Mesothelial cell of epicardium (in vitro differentiated cells): ENCODE results near the gene TRIM75. TPM values are rescaled to one million over a fixed set of nuclear protein-coding genes. Genes with fewer than 3 reads are reported as not detected.
"Not testable (repeated sequence)": the region's sequence is repeated elsewhere in the genome, so short reads cannot be mapped to it uniquely, and the experiment has no call there.

Experiments used
- DNase-seq, 2 experiments: peaks; one replicate each; pipeline ENCODE4 v3.0.0; 2021; ENCODE audit warnings: low spot score in 2 of 2; ENCODE audit not compliant: unreplicated experiment in 2 of 2
- H3K27ac Mint-ChIP-seq: 2 replicates; pipeline ENCODE4 v1.8.0; 2021; ENCODE audit warnings: mixed read lengths
- H3K27me3 Mint-ChIP-seq: 2 replicates; pipeline ENCODE4 v1.8.0; 2021; ENCODE audit warnings: low read depth, mixed read lengths
- H3K36me3 Mint-ChIP-seq: 2 replicates; pipeline ENCODE4 v1.8.0; 2021; ENCODE audit warnings: mixed read lengths
- H3K4me1 Mint-ChIP-seq: 2 replicates; pipeline ENCODE4 v1.8.0; 2021; ENCODE audit warnings: mixed read lengths
- H3K4me3 Mint-ChIP-seq: 2 replicates; pipeline ENCODE4 v1.8.0; 2021; ENCODE audit warnings: mild to moderate bottlenecking, moderate library complexity, mixed read lengths
- H3K9me3 Mint-ChIP-seq: 2 replicates; pipeline ENCODE4 v1.8.0; 2021; ENCODE audit warnings: mixed read lengths
- total RNA-seq: library from RNA; stranded (reverse); gene quantifications from 3 replicates; pipeline ENCODE4 v1.2.1, GENCODE V29; 2021
- TF ChIP-seq, protein P1 (sequence below): fragments of 200-600 bp; sonication (generic); IDR thresholded peaks from one replicate; pipeline ENCODE4 v1.5.0; 2021; ENCODE audit warnings: antibody characterized with exemption; ENCODE audit not compliant: unreplicated experiment

TRIM75 gene
- total RNA-seq, 1 donor from 2014 or later = not detected

- H3K36me3 Mint-ChIP-seq = no peaks in the 10 kb centered on the region
- no peak for DNase-seq
- no peaks in the 10 kb centered on the region for H3K4me1 Mint-ChIP-seq
- no peaks in the 10 kb centered on the region for H3K9me3 Mint-ChIP-seq
- no peak overlapping the region for H3K27ac Mint-ChIP-seq
- H3K27me3 Mint-ChIP-seq = peaks cover 3% of the 10 kb centered on the region
- TF ChIP-seq, protein P1, sequence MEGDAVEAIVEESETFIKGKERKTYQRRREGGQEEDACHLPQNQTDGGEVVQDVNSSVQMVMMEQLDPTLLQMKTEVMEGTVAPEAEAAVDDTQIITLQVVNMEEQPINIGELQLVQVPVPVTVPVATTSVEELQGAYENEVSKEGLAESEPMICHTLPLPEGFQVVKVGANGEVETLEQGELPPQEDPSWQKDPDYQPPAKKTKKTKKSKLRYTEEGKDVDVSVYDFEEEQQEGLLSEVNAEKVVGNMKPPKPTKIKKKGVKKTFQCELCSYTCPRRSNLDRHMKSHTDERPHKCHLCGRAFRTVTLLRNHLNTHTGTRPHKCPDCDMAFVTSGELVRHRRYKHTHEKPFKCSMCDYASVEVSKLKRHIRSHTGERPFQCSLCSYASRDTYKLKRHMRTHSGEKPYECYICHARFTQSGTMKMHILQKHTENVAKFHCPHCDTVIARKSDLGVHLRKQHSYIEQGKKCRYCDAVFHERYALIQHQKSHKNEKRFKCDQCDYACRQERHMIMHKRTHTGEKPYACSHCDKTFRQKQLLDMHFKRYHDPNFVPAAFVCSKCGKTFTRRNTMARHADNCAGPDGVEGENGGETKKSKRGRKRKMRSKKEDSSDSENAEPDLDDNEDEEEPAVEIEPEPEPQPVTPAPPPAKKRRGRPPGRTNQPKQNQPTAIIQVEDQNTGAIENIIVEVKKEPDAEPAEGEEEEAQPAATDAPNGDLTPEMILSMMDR = no peak
- H3K4me3 Mint-ChIP-seq = no peak overlapping the region
Observed at GRCh38 chr4:165010487-165010886, 43.2 kb upstream of the TRIM75 start.

DNA sequence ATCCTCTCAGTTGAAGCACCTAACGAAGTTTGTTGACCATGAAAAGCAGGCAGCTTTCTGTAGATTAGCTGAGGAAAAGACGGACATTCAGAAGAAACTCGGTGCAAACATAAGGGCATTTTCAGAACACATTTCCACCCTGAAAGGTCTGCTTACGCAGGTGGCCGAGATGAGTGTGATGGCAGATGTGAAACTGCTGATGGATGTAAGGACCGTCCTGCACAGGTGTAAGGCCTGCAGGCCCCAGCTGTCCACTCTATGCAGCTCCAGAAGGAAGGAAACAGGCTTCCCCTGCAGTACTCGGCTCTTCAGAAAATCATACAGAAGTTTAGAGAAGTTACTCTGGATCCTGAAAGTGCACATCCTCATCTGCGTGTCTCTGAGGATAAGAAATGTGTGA lies 42.7 kb upstream of the TRIM75 start:
- H3K27ac Mint-ChIP-seq = no peak overlapping the region
- TF ChIP-seq, protein P1 = no peak
- H3K4me1 Mint-ChIP-seq = no peaks in the 10 kb centered on the region
- H3K27me3 Mint-ChIP-seq = peaks cover 3% of the 10 kb centered on the region
- no peak for DNase-seq
- H3K9me3 Mint-ChIP-seq = no peaks in the 10 kb centered on the region
- H3K36me3 Mint-ChIP-seq = no peaks in the 10 kb centered on the region
- H3K4me3 Mint-ChIP-seq = no peak overlapping the region

DNA sequence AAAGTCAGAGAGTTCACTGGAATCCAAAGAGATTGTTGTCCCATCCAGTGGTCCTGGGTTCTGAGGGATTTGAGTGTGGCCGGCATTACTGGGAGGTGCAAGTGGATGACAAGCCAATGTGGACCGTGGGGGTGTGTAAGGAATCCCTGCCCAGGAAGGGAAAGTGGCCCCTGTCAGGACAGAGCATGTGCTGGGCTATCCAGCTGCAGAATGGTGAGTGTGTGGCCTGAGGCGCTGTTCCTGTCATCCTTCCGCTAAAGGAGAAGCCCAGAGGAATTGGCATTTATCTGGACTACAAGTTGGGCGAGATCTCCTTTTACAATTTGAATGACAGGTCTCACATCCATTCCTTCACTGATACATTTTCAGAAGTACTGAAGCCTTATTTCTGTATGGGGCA lies 42.3 kb upstream of the TRIM75 start:
- no peaks in the 10 kb centered on the region for H3K9me3 Mint-ChIP-seq

GRCh38 chr4:165013691-165014090 lies 40.0 kb upstream of the TRIM75 start:
- TF ChIP-seq, protein P1 = no peak

More for the DNA sequence above, 42.3 kb upstream of the TRIM75 start:
- Mint-ChIP-seq H3K27me3 (peaks cover 3% of the 10 kb centered on the region), H3K27ac (no peak overlapping the region), H3K4me3 (no peak overlapping the region), H3K4me1 (no peaks in the 10 kb centered on the region), H3K36me3 (no peaks in the 10 kb centered on the region)
- TF ChIP-seq, protein P1 = no peak
- no peak for DNase-seq

DNA sequence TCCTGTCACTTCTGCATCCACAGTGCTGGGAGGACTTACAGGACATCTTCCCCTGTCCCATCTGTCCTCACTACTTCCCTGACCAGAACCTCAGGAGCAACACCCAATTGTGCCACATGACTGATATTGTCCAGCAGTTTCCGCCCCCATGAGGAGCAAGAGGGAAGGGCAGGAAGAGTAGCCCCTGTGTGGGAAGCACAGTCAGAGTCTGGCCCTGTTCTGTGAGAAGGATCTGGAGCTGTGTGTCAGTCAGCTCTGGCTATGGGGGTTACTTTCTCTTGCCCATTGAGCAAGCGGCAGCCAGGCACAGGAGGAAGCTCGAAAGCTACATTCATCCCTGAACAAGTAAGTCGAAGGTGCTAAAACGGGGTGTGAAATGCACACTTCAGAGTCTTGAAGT lies 36.7 kb upstream of the TRIM75 start:
- TF ChIP-seq, protein P1 = no peak
- DNase-seq = no peak
- Mint-ChIP-seq H3K4me3 (no peak overlapping the region), H3K4me1 (no peaks in the 10 kb centered on the region), H3K27me3 (no peaks in the 10 kb centered on the region), H3K36me3 (no peaks in the 10 kb centered on the region), H3K9me3 (no peaks in the 10 kb centered on the region), H3K27ac (no peak overlapping the region)

More at GRCh38 chr4:165013691-165014090, 40.0 kb upstream of the TRIM75 start:
- no peak overlapping the region for H3K27ac Mint-ChIP-seq
- H3K4me1 Mint-ChIP-seq = no peaks in the 10 kb centered on the region
- H3K9me3 Mint-ChIP-seq = no peaks in the 10 kb centered on the region
- no peak for DNase-seq
- H3K27me3 Mint-ChIP-seq = peaks cover 3% of the 10 kb centered on the region
- no peaks in the 10 kb centered on the region for H3K36me3 Mint-ChIP-seq
- no peak overlapping the region for H3K4me3 Mint-ChIP-seq

DNA sequence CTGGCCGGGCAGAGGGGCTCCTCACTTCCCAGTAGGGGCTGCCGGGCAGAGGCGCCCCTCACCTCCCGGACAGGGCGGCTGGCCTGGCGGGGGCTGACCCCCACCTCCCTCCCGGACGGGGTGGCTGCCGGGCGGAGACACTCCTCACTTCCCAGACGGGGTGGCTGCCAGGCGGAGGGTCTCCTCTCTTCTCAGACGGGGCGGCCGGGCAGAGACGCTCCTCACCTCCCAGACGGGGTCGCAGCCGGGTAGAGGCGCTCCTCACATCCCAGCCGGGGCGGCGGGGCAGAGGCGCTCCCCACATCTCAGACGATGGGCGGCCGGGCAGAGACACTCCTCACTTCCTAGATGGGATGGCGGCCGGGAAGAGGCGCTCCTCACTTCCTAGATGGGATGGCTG lies 33.7 kb upstream of the TRIM75 start:
- not testable (repeated sequence) for H3K27me3 Mint-ChIP-seq, H3K36me3 Mint-ChIP-seq, H3K4me1 Mint-ChIP-seq, DNase-seq, H3K9me3 Mint-ChIP-seq, H3K27ac Mint-ChIP-seq, H3K4me3 Mint-ChIP-seq

- H3K9me3 Mint-ChIP-seq, DNase-seq, H3K27me3 Mint-ChIP-seq, H3K4me1 Mint-ChIP-seq, H3K4me3 Mint-ChIP-seq, H3K27ac Mint-ChIP-seq, H3K36me3 Mint-ChIP-seq: not testable (repeated sequence)
Observed at GRCh38 chr4:165025782-165026181, 27.9 kb upstream of the TRIM75 start.
